HepG2 (cell line): ENCODE data around the gene PTK7. TPM values are rescaled to one million over a fixed set of nuclear protein-coding genes. Genes with fewer than 3 reads are reported as not detected.
A peak's percentile ranks its signal among the peaks of the same experiment; 100 is the strongest.

Source experiments
- ATF5 ChIP-seq: sonication (generic); formaldehyde crosslinking; IDR thresholded peaks from 2 replicates; pipeline ENCODE4 v1.4.0; 2020; ENCODE audit warnings: mild to moderate bottlenecking, low read depth, missing genetic modification reagents
- BCL6 ChIP-seq: IDR thresholded peaks from 2 replicates; pipeline ENCODE4 v1.6.1; 2016; ENCODE audit warnings: missing genetic modification reagents, missing compliant biosample characterization
- CENPX ChIP-seq: sonication (generic); formaldehyde crosslinking; IDR thresholded peaks from 2 replicates; pipeline ENCODE4 v1.9.0; 2021; ENCODE audit warnings: mild to moderate bottlenecking, missing genetic modification reagents, moderate library complexity
- DMTF1 ChIP-seq: sonication (generic); formaldehyde crosslinking; IDR thresholded peaks from 2 replicates; pipeline ENCODE4 v1.4.0; 2020; ENCODE audit warnings: mild to moderate bottlenecking, missing genetic modification reagents
- HOXA7 ChIP-seq: sonication (generic); formaldehyde crosslinking; IDR thresholded peaks from 2 replicates; pipeline ENCODE4 v1.8.1; 2022; ENCODE audit warnings: mild to moderate bottlenecking, missing genetic modification reagents, moderate library complexity
- MIXL1 ChIP-seq: IDR thresholded peaks from 2 replicates; pipeline ENCODE4 v1.6.1; 2016
- RARG ChIP-seq: sonication (generic); formaldehyde crosslinking; IDR thresholded peaks from 2 replicates; pipeline ENCODE4 v1.4.0; 2020; ENCODE audit warnings: low read depth, mild to moderate bottlenecking, missing genetic modification reagents
- TAF15 ChIP-seq: fragments of 200-400 bp; formaldehyde crosslinking; IDR thresholded peaks from one replicate; pipeline ENCODE4 v1.6.1; 2018; ENCODE audit warnings: mild to moderate bottlenecking, low read depth, low read length; ENCODE audit not compliant: poor library complexity, severe bottlenecking
- TBP ChIP-seq: sonication (generic); formaldehyde crosslinking; IDR thresholded peaks from 2 replicates; pipeline ENCODE4 v1.5.0; 2020; ENCODE audit warnings: missing genetic modification reagents
- TGIF2 ChIP-seq: IDR thresholded peaks from 2 replicates; pipeline ENCODE4 v1.6.1; 2016; ENCODE audit warnings: control low read depth, missing compliant biosample characterization
- ZNF136 ChIP-seq: sonication (generic); formaldehyde crosslinking; IDR thresholded peaks from 2 replicates; pipeline ENCODE4 v1.8.1; 2022; ENCODE audit warnings: low read depth, mild to moderate bottlenecking, moderate library complexity, missing genetic modification reagents
- ZNF468 ChIP-seq: sonication (generic); formaldehyde crosslinking; IDR thresholded peaks from 2 replicates; pipeline ENCODE4 v1.8.0; 2022; ENCODE audit warnings: mild to moderate bottlenecking, moderate library complexity, missing genetic modification reagents
- ZNF512 ChIP-seq: sonication (generic); formaldehyde crosslinking; IDR thresholded peaks from 2 replicates; pipeline ENCODE4 v1.4.0; 2020; ENCODE audit warnings: mild to moderate bottlenecking, missing genetic modification reagents
- polyA plus RNA-seq, 8 experiments: library from polyadenylated mRNA; depleted of rRNA in 3 of 8; stranded (reverse) in 7 of 8; unstranded in 1 of 8; fragments of >200 nt; fragmentation: Illumina TruSeq in 4 of 8; extraction: Trizol in 4 of 8; gene quantifications; 2 replicates each; pipeline versions ENCODE4 v1.2.1 to v1.2.3, GENCODE V29; 2011 to 2016; ENCODE audit warnings: low read depth in 4 of 8, missing spikeins in 1 of 8, mixed read lengths in 1 of 8; ENCODE audit not compliant: insufficient read depth in 1 of 8
- total RNA-seq, 5 experiments: library from RNA; depleted of rRNA; stranded (reverse); fragments of >200 nt; fragmentation: Illumina TruSeq; extraction: Trizol; gene quantifications; 2 replicates each; pipeline ENCODE4 v1.2.3, GENCODE V29; 2016; ENCODE audit warnings: low read depth in 1 of 5
- TF ChIP-seq, protein P1 (sequence below): sonication (generic); formaldehyde crosslinking; IDR thresholded peaks from 2 replicates; pipeline ENCODE4 v1.4.0; 2020; ENCODE audit warnings: missing genetic modification reagents
- TF ChIP-seq, protein P2 (sequence below): fragments of 450-650 bp; IDR thresholded peaks from 2 replicates; pipeline ENCODE4 v1.6.1; 2017; ENCODE audit warnings: mild to moderate bottlenecking
- TF ChIP-seq, protein P3 (sequence below): sonication (generic); formaldehyde crosslinking; IDR thresholded peaks from 2 replicates; pipeline ENCODE4 v1.5.0; 2020; ENCODE audit warnings: missing genetic modification reagents

The PTK7 gene
- total and polyA plus RNA-seq, 2 of the 13 experiments (the other 11 are each of a cell fraction or from before 2014, with no cell fraction given) = 98.5 to 99.8 TPM

GRCh38 chr6:43076464-43077332, 584 bp downstream of the PTK7 start (continued):
- TF ChIP-seq TGIF2 (0 out of 2 replicates have a peak, but pooled peaks have one; percentile 12), ZNF512 (no peak), HOXA7 (no peak), RARG (CRISPR knock-in tag) (no peak), ATF5 (CRISPR knock-in tag) (no peak; the same call in 1 of the 2 replicates), TBP (CRISPR knock-in tag) (no peak), DMTF1 (no peak), MIXL1 (CRISPR knock-in tag) (no peak), ZNF468 (CRISPR knock-in tag) (no peak), ZNF136 (no peak), CENPX (no peak), TAF15 (peak; percentile 88), BCL6 (CRISPR knock-in tag) (0 out of 2 replicates have a peak, but pooled peaks have one; percentile 3)
- TF ChIP-seq, protein P1, sequence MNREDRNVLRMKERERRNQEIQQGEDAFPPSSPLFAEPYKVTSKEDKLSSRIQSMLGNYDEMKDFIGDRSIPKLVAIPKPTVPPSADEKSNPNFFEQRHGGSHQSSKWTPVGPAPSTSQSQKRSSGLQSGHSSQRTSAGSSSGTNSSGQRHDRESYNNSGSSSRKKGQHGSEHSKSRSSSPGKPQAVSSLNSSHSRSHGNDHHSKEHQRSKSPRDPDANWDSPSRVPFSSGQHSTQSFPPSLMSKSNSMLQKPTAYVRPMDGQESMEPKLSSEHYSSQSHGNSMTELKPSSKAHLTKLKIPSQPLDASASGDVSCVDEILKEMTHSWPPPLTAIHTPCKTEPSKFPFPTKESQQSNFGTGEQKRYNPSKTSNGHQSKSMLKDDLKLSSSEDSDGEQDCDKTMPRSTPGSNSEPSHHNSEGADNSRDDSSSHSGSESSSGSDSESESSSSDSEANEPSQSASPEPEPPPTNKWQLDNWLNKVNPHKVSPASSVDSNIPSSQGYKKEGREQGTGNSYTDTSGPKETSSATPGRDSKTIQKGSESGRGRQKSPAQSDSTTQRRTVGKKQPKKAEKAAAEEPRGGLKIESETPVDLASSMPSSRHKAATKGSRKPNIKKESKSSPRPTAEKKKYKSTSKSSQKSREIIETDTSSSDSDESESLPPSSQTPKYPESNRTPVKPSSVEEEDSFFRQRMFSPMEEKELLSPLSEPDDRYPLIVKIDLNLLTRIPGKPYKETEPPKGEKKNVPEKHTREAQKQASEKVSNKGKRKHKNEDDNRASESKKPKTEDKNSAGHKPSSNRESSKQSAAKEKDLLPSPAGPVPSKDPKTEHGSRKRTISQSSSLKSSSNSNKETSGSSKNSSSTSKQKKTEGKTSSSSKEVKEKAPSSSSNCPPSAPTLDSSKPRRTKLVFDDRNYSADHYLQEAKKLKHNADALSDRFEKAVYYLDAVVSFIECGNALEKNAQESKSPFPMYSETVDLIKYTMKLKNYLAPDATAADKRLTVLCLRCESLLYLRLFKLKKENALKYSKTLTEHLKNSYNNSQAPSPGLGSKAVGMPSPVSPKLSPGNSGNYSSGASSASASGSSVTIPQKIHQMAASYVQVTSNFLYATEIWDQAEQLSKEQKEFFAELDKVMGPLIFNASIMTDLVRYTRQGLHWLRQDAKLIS (CRISPR knock-in tag) = no peak
- TF ChIP-seq, protein P2, sequence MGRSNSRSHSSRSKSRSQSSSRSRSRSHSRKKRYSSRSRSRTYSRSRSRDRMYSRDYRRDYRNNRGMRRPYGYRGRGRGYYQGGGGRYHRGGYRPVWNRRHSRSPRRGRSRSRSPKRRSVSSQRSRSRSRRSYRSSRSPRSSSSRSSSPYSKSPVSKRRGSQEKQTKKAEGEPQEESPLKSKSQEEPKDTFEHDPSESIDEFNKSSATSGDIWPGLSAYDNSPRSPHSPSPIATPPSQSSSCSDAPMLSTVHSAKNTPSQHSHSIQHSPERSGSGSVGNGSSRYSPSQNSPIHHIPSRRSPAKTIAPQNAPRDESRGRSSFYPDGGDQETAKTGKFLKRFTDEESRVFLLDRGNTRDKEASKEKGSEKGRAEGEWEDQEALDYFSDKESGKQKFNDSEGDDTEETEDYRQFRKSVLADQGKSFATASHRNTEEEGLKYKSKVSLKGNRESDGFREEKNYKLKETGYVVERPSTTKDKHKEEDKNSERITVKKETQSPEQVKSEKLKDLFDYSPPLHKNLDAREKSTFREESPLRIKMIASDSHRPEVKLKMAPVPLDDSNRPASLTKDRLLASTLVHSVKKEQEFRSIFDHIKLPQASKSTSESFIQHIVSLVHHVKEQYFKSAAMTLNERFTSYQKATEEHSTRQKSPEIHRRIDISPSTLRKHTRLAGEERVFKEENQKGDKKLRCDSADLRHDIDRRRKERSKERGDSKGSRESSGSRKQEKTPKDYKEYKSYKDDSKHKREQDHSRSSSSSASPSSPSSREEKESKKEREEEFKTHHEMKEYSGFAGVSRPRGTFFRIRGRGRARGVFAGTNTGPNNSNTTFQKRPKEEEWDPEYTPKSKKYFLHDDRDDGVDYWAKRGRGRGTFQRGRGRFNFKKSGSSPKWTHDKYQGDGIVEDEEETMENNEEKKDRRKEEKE = no peak
- TF ChIP-seq, protein P3, sequence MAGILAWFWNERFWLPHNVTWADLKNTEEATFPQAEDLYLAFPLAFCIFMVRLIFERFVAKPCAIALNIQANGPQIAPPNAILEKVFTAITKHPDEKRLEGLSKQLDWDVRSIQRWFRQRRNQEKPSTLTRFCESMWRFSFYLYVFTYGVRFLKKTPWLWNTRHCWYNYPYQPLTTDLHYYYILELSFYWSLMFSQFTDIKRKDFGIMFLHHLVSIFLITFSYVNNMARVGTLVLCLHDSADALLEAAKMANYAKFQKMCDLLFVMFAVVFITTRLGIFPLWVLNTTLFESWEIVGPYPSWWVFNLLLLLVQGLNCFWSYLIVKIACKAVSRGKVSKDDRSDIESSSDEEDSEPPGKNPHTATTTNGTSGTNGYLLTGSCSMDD (CRISPR knock-in tag) = no peak
